ENCODE results near the gene HSD17B2.
A peak's percentile ranks its signal among the peaks of the same experiment; 100 is the strongest.

GRCh38 chr16:81997738-81998137 lies 37.3 kb upstream of the HSD17B2 start:
- TF ChIP-seq CTCF (IDR thresholded peaks at IDR 0.05) (no peak), NFIC (IDR thresholded peaks at IDR 0.05; ENCODE audit: borderline replicate concordance) (no peak), POLR2AphosphoS5 (IDR thresholded peaks at IDR 0.05; ENCODE audit: low read depth, low read length) (no peak), NRF1 (IDR thresholded peaks at IDR 0.05; ENCODE audit: low read depth, low read length) (no peak), CHD2 (IDR thresholded peaks at IDR 0.05; ENCODE audit: low read length, partially characterized antibody) (no peak), TCF12 (IDR thresholded peaks at IDR 0.05) (peak; percentile 88), USF2 (IDR thresholded peaks at IDR 0.05; ENCODE audit: borderline replicate concordance, low read depth, low read length) (no peak), USF1 (IDR thresholded peaks at IDR 0.05; ENCODE audit: borderline replicate concordance, low read depth) (no peak), MEF2A (IDR thresholded peaks at IDR 0.05; ENCODE audit: borderline replicate concordance, low read depth) (no peak), YY1 (IDR thresholded peaks at IDR 0.05; ENCODE audit: low read depth) (no peak), RXRA (IDR thresholded peaks at IDR 0.05; ENCODE audit: borderline replicate concordance, low read depth) (no peak)

Measured in SK-N-SH (cell line).